NCI-H1092 treated with DMSO at 0.1 percent for 48 hours (cell line): ENCODE data around the gene TNNI3.
"Not testable (repeated sequence)": the region's sequence is repeated elsewhere in the genome, so short reads cannot be mapped to it uniquely, and the experiment has no call there.

Experiments used
- DNase-seq: peaks from one replicate; lab custom pipeline; 2025; lab: John Stamatoyannopoulos, UW

The TNNI3 gene

DNA sequence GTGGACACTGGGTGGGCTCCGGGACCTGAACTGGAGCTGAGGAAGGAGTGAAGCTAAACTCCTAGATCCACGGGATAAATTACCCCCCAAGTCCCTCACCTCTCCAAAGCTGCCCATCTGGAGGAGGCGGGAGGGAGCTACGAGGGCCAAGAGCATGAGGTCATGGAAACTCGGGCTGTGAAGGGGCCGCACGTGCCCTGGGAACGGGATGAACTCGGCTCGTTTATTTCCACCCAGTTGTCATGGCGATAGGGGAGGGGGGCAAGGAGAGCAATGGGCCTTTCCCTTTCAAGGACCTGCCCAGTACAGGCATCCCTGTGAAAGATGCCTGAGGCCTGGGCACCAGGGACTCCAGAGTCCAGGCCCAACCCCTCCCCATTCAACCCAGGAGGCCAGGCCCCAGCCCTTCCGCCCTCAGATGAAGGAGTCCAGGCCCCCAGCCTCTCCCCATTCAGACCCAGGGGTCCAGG, 43.9 kb downstream of the TNNI3 start:
- DNase-seq: no peak

DNA sequence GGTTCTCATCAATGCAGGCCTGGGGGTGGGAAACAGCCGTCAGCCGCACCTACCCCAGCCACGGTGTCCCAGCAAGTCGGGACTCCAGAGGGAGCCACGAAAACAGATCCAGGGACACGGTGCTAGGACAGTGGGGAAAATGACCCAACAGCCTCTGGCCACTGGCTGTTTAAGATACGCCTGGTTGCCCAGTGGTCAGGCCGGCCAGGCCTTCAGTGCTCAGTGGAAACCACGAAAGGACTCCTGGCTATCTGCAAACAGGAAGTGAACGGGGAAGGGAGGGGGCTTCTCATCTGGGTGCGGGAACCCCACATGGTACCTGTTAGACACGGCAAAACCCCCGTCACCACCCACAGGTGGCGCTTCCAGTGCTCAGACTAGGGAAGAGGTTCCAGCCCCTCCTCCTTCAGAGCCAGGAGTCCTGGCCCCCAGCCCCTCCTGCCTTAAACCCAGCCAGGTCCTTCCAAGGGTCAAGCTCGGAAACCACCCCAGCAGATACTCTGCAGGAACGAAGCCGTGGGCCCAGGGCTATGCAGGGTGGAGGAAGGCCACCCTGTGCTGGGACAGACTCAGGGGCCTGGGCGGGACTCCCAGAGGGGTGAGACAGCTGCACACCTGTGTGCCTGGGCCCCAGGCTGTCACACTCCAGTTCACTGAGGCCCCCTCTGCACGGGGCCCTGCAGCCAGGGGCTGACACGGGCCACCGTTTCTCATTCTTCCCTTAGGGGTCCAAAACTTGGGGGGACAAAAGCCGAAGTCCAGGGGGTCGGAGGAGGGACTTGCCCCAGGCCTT, 44.6 kb downstream of the TNNI3 start:
- no peak for DNase-seq

DNA sequence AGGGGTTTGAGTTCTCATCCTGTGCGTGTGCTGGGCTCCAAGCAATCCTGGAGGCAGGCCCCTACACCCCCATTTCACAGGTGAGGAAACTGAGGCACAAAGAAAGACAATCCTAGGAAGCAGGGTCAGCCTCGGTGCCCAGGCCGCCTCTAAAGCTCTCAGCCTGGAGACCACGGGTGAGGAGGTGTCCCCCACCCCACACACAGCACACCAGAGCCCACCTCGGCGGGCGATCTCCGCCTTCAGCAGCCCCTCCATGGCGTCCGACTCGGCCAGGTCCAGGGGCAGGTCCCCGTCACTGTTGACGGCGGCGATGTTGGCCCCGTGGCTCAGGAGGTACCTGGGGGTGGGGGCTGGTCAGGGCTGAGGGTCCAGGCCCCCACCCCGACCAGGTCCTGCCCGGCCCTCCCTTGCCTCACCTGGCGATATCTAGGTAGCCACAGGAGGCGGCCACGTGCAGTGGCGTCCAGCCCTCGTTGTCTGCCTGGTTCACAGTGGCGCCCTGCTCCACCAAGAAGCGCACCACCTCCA, 45.2 kb downstream of the TNNI3 start:
- no peak for DNase-seq

DNA sequence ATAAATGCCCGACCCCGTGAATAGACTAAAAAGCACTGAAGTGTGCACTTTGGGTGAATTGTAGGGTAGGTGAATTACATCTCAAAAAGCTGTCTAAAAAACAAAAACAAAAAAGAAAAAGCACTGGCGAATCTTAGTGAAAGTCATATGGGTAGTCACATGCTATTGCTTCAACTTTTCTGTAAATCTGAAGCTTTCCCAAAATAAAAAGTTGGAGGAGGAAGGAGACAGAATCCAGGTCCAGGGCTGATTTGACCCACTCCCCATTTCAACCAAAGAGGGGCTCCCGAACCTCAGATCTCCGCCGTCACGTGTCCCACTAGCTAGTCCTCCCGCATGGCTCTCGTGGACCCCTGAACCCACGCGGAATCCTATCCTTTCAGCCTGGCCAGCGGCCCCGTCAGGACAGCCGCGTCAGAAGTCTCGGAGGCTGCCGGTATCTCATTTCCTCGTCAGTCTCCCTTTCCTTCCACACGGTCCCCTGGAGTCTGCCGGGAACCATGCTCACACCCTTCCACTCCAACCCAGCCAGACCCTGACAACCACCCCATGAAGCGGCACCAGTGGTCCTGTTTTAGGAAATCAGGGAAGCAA, 46.2 kb downstream of the TNNI3 start:
- no peak for DNase-seq

DNA sequence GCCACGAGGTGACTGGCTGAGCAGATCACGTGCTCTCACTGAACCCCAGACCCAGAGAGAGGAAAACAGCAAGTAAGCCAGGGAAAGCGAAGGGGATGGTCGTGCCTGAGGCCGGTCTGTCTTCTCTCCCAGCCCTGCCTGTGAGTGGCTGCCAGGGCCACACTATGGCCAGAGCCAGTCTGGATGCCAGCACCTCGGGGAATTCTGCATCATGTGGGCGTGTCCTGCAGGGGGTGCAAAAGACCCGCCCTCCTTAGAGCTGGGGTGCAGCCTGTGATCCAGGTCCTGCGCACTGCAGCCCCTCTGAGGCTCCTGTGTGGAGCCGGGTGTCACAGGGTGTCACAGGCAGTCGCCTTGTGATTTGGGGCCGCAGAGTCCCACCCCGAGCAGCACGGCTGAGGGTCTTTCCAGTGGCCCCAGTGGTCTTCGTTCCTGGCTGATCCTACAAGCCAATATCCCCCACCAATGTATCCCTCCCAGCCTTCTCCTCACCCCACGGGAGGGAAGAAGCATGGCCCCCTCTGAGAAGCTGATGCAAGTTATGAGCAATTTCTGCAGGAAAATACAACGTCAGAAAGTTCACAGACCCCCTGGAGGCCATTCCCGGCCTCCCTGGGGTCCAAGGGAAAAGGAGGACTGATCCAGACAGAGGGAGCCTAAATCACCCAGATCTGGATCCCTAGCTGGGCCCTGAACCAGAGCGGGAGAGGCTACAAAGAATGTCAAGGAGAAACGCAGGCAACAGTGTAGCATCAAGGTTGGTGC, 47.8 kb downstream of the TNNI3 start:
- no peak for DNase-seq

DNA sequence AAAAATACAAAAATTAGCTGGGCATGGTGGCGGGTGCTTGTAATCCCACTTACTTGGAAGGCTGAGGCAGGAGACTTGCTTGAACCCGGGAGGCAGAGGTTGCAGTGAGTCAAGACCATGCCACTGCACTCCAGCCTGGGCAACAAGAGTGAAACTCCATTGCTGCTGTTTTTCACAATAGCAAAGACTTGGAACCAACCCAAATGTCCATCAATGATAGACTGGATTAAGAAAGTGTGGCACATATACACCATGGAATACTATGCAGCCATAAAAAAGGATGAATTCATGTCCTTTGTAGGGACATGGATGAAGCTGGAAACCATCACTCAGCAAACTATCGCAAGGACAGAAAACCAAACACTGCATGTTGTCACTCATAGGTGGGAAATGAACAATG, 50.3 kb downstream of the TNNI3 start:
- DNase-seq: not testable (repeated sequence)

DNA sequence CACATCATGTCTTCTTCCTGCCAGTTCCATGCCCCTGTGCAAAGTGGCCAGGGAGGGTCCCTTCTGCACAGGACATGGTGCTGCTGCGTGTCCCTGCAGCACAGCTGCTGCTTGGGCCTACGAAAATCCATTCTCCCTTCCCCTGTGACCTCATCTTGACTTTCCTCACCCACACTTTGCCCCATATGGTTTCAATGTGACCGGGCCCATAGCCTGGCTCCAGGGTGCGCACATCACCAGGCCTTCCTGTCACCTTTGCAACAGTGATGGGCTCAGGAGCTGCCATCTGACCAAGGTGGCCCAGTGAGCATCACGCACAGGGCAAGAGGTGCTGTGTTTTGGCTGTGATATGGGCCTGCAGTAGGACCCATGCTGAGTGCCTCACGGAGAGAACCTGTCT, 50.9 kb downstream of the TNNI3 start:
- no peak for DNase-seq

DNA sequence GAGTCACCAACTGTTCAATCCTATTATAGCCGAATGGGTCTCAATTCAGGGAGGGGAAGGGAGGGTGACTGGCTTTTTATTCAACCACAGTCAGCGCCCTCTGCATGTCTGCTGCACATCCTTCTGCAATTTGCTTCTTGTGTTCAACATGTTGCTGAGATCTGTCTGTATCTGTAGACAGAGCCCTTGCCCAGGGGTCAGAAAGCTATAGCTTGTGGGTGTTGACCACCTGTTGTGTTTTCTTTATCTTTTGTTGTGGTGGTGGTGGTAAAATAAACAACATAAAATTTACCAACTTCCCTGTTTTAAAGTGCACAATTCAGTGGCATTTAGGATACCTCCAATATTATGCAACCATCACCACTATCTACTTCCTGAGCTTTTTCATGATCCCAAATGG, 52.3 kb downstream of the TNNI3 start:
- no peak for DNase-seq

DNA sequence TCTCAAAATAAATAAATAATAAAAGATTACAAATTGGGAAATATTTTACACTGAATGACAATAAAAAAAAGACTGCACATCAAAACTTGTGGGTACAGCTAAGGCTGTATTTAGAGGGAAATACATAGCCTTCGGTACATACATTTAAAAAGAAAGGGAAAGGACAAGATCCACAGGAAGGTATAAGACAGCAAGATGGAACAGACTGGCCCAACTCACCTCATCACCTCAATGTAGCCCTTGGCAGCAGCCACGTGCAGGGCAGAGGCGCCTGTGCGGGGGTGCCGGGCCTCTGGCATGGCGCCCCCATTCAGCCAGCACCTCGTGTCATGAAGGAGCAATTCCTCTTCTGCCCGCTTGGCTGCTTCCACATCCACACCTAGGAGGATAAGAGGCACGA, 54.3 kb downstream of the TNNI3 start:
- DNase-seq: no peak
